NCI-H510A (cell line): ENCODE results near the gene FOXL3.
"Not testable (repeated sequence)": the region's sequence is repeated elsewhere in the genome, so short reads cannot be mapped to it uniquely, and the experiment has no call there.

Experiments used
- DNase-seq: peaks from one replicate; lab custom pipeline; 2025; lab: John Stamatoyannopoulos, UW

Gene FOXL3

DNA sequence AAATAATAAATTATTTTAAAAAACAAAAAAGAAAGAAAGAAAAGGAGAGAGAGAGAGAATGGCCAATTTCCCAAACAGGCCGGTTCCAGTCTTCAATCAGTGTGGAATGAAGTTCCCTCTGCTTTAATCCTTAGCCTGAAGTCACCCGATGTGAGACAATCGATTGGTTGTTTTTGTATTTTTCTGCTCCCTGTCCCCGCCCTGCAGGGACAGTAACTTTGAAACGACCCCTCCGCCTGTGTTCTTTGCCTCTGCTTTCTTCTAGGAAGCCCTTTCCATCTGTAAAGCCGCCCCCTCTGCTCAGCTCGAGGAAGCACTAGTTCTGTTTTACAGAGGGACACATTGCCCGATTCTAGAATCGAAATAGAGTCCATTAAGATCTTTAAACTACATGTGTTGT, 33.4 kb downstream of the FOXL3 start:
- no peak for DNase-seq

DNA sequence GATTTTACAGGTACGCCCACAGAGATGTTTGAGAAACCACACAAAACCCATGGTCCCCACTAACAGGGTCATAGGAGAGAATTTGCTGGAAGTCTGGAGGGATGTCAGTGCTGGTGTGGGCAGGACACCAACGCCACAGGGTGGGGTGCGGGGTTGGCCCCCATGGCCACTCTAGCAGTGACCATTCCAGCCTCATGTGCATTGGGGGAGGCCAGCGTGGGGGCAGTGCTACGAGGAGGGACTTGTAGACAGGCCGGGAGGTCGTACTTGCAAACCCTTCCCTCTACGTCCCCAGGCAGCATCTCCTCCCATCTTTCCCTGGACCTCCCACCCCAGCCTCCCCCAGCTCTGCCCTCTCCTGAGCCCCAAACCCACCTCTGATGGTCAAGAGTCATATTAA, 34.0 kb downstream of the FOXL3 start:
- no peak for DNase-seq

DNA sequence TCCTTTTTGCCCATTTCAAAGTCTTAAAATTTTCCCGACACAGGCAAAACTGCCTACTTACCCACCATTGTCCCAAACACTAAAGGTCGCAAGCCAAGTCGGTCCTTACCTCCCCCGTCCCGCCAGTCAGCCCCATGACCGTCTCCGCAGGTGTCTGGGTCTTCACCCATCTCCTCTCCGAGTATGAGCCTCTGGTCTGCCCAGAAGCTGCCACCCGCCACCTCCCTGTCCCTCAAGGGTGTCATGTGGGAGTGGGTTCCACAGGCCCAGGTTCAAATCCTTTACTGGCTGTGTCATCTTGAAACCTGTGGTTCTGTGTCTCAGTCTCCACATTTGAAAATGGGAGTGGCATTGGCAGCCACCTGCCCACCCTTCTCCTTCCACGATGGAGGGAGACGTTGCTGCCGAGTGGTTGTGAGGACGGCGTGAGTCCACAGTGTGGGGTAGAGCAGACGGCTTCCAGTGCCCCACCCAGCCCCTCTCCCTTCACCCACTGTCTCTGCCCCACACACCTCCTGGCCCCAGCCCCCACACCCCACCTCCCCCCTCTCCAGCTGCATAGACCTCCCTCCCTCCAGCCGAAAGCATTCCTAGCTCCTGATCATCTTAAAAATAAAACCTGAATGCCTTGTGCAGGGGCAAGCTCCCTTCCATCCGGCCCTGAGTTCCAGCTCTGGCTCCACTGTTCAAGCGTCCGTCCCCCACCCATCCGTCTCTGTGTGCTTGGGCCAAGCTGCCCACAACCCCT, 35.3 kb downstream of the FOXL3 start:
- no peak for DNase-seq

GRCh38 chr7:325811-326210, 35.8 kb downstream of the FOXL3 start:
- no peak for DNase-seq

- no peak for DNase-seq
Measured at GRCh38 chr7:326273-326672, 36.3 kb downstream of the FOXL3 start.

GRCh38 chr7:326809-327232, 36.9 kb downstream of the FOXL3 start:
- no peak for DNase-seq

- DNase-seq = no peak
Measured at GRCh38 chr7:327233-327931, 37.4 kb downstream of the FOXL3 start.

GRCh38 chr7:327991-328702, 38.2 kb downstream of the FOXL3 start:
- DNase-seq = no peak

DNA sequence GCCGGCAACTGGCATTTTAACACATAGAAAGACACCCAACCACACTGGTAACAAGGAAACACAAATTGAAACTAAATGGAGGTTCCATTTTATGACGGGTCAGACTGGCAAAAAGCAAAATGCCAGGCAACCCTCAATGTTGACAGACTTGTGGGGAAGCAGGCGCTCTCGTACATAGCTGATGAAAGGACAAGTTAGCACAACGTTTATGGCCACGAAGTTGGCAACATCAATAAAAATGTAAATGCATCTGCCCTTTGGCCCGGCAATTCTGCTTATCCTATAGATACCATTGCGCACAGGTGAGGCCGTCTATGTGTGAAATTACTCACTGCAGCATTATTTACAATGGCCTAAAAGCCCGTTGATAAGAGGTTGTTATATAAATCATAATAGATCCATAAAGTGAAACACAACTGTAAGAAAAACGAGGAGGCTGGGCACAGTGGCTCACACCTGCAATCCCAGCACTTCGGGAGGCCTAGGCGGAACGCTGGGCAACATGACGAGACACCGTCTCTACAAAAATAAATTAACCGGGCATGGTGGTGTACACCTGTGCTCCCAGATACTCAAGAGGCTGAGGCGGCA, 39.8 kb downstream of the FOXL3 start:
- DNase-seq = no peak

DNA sequence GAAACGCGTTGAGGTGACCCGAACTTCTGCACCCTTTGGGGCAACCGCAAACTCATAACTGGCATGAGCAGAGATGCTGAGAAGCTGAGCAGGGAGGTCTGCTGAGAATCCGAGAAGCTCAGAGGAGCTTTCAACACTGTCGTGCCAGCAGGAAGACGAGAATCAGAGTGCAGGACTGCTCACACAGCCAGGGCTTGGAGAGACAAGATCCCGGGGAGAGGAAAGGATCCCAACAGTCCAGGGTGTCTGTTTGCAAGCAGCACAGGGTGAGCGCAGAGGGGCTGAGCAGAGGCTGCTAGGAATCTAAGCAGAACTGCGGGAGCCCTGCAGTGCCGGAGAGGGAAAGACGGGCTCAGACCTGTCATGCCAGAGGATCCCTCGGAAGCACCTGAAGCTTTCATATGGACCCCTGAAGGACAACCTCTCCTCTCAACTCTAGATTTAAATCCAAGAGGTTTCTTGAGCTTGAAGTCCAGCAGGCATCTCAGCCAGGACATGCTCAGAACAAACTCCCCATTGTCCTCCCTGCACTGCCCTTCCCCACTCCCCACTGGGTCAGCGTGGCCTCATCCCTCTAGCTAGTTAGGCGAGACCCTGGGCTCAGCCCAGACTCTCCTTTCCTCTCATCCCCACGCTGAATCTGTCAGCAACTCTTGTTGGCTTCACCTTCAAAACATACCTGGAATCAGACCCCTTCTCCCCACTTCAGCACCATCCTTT, 40.7 kb downstream of the FOXL3 start:
- DNase-seq = no peak

DNA sequence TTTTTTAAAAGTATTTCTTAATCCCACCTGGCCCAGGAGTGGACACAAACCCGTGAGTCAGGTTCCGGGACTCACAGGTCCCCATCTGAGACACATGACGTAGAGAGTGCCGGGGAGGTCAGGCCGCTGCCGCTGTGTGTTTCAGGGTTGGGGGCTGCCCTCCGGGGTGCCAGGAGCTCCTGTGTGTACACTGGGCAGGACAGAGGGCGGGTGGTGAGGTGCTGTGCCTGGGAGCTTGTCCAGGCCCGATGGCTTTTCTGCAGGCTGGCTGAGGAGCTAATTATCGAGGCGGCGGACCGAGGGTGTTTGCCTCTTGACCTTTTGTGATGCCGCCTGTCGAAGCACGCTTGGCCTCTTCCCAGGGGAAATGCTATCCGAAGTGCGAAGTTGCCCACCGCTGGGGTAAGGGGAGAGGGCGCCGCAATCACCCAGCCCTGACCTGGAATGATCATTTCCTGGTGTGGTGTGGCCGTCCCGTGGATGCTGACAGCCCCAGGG, 42.1 kb downstream of the FOXL3 start:
- DNase-seq = no peak

DNA sequence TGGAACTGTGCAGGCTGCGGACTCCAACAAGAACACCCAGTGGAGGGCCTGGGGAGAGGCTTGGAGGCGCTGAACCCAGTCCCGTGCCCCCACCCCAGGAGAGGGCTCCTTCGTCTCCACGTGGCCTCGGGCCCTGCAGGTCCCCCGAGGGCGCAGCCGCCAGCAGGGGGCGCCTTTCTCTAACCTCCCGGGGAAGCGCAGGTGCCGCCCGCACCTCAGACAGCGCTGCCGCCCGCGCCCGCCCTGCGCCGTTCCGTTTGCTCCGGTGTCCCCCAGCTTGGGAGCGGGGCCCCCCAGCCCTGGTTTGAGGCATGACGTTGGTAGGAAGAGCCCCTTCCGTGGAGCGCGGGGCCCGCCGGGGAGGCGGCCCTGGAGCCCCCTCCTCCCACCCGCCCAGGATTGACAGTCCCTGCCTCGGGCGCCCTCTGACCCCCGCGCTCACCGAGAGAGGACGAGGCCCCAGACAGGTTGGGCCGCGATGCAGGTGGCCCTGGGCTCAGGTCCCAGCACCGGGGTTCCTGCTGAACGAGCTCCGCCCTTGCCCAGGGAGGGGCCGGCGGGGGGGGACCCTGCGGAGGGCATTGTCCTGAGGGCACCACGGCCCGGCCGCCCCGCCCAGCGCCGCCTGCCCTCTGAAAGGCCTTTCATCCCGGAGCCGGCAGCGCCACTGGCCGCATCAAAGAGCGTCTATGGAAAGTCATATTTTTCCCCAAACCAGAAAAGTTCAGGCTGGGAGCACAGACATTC, 42.8 kb downstream of the FOXL3 start:
- no peak for DNase-seq

- no peak for DNase-seq
Measured at GRCh38 chr7:333393-333764, 43.4 kb downstream of the FOXL3 start.

DNA sequence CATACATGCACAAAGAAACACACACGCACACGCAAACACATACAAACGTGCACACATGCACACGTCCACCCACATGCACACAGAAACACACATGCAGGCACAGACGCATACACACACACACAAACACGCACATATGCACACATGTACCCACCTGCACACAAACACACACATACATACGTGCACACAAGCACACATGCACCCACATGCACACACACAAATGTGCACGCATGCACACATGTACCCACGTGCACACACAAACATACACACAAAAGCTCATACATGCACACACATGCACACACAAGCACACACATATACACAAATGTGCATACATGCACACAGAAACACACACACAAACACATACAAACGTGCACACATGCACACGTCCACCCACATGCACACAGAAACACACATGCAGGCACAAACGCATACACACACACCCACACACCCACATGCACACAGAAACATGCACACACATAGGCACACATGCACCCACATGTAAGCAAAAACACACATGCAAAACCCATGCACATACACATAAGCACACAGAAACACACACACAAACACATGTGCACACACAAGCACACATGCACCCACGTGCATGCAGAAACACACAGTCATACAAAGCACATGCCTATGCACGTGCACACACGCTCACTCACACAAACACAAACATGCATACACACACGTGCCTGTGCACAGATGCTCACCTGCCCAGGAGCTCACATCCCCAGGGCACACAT, 44.8 kb downstream of the FOXL3 start:
- no peak for DNase-seq

DNA sequence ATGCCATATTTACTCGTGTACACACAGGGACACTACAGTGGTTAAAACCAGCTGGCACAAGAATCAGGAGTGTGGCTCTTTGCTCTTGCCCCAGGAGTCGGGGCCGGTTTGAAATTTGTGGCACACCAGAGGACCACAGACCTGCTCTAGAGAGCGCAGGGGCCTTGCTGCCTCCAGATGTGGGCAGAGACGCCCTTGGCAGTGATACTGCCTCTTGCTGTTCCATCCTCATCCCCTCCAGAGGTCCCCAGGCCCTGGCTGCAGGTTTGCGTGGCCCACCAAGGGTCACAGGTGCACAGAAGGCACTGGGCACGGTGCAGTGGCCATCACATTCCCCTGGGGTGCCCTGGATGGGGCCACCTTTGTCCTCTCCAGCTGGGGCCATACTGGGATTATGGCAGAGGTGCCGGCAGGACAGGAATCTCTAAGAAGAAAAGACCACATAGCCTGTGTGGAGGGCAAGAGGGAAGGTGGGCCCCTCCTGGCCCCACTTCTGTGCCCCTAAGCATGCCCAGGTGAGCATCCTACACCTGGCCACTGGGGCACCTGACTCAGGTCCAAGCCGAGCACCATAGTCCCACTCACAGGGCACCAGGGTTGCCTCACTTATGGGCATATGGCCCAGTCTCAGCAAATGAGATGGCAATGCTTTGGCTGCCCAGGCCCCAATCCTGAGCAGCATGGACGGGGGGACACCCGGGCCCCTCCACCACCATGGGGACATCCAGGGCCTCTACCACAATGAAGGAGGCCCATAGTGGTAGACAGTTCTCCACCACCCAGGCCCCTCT, 45.6 kb downstream of the FOXL3 start:
- no peak for DNase-seq

DNA sequence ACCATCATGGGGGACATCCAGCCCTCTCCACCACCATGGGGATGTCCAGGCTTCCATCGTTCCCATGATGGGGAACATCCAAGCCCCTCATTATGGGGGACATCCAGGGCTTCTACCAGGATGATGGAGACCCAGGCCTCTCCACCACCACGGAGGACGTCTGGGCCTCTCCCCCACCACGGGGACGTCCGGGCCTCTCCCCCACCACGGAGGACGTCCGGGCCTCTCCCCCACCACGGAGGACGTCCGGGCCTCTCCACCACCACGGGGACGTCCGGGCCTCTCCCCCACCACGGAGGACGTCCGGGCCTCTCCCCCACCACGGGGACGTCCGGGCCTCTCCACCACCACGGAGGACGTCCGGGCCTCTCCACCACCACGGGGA, 46.2 kb downstream of the FOXL3 start:
- not testable (repeated sequence) for DNase-seq

DNA sequence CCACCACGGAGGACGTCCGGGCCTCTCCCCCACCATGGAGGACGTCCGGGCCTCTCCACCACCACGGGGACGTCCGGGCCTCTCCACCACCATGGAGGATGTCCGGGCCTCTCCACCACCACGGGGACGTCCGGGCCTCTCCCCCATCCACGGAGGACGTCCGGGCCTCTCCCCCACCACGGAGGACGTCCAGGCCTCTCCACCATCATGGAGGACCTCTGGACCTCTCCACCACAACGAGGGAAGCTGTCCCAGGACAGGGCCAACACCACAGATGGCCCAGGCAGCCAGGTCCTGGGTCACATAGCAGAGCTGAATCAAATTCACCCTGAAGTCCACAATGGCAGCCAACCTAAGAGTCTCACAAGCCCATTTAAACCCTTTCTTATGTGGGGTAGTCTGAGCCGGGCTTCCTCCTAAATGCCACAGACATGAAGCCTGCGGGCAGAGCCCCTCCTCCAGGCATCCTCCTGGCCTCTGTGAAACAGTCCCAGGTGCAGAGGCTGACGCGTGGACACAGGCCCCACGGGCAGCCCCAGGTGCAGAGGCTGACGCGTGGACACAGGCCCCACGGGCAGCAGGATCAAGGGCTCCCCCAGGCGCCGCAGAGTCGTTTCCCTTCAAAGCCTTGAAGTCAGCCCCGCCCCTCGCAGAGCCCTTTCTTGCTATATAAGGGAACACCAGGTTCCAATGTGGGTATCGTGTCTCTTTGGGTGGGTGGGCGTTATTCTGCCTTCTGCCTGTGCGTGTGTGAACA, 47.0 kb downstream of the FOXL3 start:
- no peak for DNase-seq

DNA sequence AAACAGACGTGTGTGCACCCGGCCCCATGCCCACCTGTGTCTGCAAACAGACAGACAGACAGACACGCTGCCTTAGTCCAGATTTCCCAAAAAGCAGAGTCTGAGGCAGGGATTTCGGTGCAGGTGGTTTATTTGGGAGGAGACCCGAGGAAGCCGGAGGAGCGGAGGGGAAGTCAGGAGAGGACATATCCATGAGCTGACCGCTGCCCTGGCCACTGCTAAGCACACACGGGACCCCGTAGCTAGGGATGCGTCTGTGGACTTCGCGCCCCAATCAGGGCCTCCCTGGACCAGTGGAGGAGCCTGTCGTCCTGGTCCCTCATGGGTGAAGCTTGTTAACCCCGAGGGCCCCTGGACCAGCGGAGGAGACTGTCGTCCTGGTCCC, 47.6 kb downstream of the FOXL3 start:
- no peak for DNase-seq
